PC-3 (cell line): ENCODE data around the gene UTS2R. TPM values are rescaled to one million over a fixed set of nuclear protein-coding genes. Genes with fewer than 3 reads are reported as not detected.

ENCODE experiments used
- ATAC-seq: fragments of 200-7000 bp; cut with Tn5 transposase; 2 replicates; pipeline ENCODE4 v1.9.1; 2020; ENCODE audit warnings: mild to moderate bottlenecking, moderate library complexity
- BruUV-seq: library from RNA; stranded (reverse); fragments of 400-500 nt; replicated peaks from 2 replicates; lab custom pipeline; 2021; lab: Mats Ljungman, UMichigan
- CTCF ChIA-PET: fragments of 300-600 bp; sonication (Branson Sonifier 250); formaldehyde crosslinking; loops from one replicate; lab custom pipeline; 2022; ENCODE audit warnings: antibody characterized with exemption; lab: Charles Lee
- POLR2A ChIA-PET: fragments of 300-600 bp; sonication (Branson Sonifier 250); formaldehyde crosslinking; loops from one replicate; lab custom pipeline; 2022; ENCODE audit warnings: antibody characterized with exemption; ENCODE audit not compliant: unreplicated experiment; lab: Charles Lee
- DNase-seq: peaks from one replicate; pipeline ENCODE4 v3.0.0-alpha.2; 2015
- H2AFZ ChIP-seq: fragments of 300-600 bp; sonication (generic); 2 replicates; pipeline ENCODE4 v1.6.0; 2016; ENCODE audit warnings: antibody characterized with exemption, low read length
- H3F3A ChIP-seq: fragments of 300-600 bp; sonication (generic); one replicate; pipeline ENCODE4 v1.6.0; 2017; ENCODE audit warnings: antibody characterized with exemption, low read length, control low read depth, mild to moderate bottlenecking; ENCODE audit not compliant: unreplicated experiment
- H3K27ac ChIP-seq: fragments of 300-600 bp; sonication (generic); 2 replicates; pipeline ENCODE4 v1.5.1; 2016; ENCODE audit warnings: mild to moderate bottlenecking, low read length
- H3K27me3 ChIP-seq: fragments of 300-600 bp; sonication (generic); 2 replicates; pipeline ENCODE4 v1.6.1; 2016; ENCODE audit warnings: low read length, mixed read lengths
- H3K36me3 ChIP-seq: fragments of 300-600 bp; sonication (generic); 2 replicates; pipeline ENCODE4 v1.6.1; 2016; ENCODE audit warnings: low read depth, mixed run types, low read length, mixed read lengths
- H3K4me1 ChIP-seq: fragments of 300-600 bp; sonication (generic); 2 replicates; pipeline ENCODE4 v1.5.1; 2016; ENCODE audit warnings: low read length; ENCODE audit not compliant: insufficient read depth
- H3K4me2 ChIP-seq: fragments of 300-600 bp; sonication (generic); 2 replicates; pipeline ENCODE4 v1.6.0; 2016; ENCODE audit warnings: low read length
- H3K4me3 ChIP-seq: fragments of 300-600 bp; sonication (generic); 2 replicates; pipeline ENCODE4 v1.5.1; 2016; ENCODE audit warnings: mild to moderate bottlenecking, low read length, mixed read lengths
- H3K79me2 ChIP-seq: fragments of 300-600 bp; sonication (generic); 2 replicates; pipeline ENCODE4 v1.6.1; 2017; ENCODE audit warnings: low read length, mixed read lengths
- H3K9ac ChIP-seq: fragments of 300-600 bp; sonication (generic); 2 replicates; pipeline ENCODE4 v1.6.0; 2016; ENCODE audit warnings: mild to moderate bottlenecking, low read length
- H3K9me2 ChIP-seq: fragments of 300-600 bp; sonication (generic); replicated peaks from 2 replicates; pipeline ENCODE4 v1.6.1; 2016; ENCODE audit warnings: mixed run types, low read length, mixed read lengths
- H3K9me3 ChIP-seq: fragments of 300-600 bp; sonication (generic); 2 replicates; pipeline ENCODE4 v1.6.1; 2016; ENCODE audit warnings: low read length, mixed read lengths
- H4K20me1 ChIP-seq: fragments of 300-600 bp; sonication (generic); 2 replicates; pipeline ENCODE4 v1.6.1; 2016; ENCODE audit warnings: low read length, mixed read lengths
- EZH2 ChIP-seq: fragments of 300-600 bp; sonication (generic); IDR thresholded peaks from one replicate; pipeline ENCODE4 v1.6.1; 2017; ENCODE audit warnings: antibody characterized with exemption, mild to moderate bottlenecking, low read length; ENCODE audit not compliant: unreplicated experiment
- EZH2phosphoT487 ChIP-seq: fragments of 300-600 bp; sonication (generic); IDR thresholded peaks from 2 replicates; pipeline ENCODE4 v1.6.1; 2018; ENCODE audit warnings: mild to moderate bottlenecking, antibody characterized with exemption, low read length, borderline replicate concordance
- intact Hi-C: fragments of 100-400 bp; cut with micrococcal nuclease; formaldehyde crosslinking; loops from 2 replicates; pipeline ENCODE4 v1.9.0; 2023
- total RNA-seq: library from RNA; depleted of rRNA; stranded (reverse); fragments of >200 nt; gene quantifications from 2 replicates; pipeline ENCODE4 v1.2.3, GENCODE V29; 2014
- TF ChIP-seq, protein P1 (sequence below): fragments of 300-600 bp; sonication (generic); conservative IDR thresholded peaks from 2 replicates; pipeline ENCODE4 v1.5.1; 2017; ENCODE audit warnings: antibody characterized with exemption, low read depth, mild to moderate bottlenecking, low read length

Gene UTS2R
- total RNA-seq, 1 experiment from 2014 or later: not detected

DNA sequence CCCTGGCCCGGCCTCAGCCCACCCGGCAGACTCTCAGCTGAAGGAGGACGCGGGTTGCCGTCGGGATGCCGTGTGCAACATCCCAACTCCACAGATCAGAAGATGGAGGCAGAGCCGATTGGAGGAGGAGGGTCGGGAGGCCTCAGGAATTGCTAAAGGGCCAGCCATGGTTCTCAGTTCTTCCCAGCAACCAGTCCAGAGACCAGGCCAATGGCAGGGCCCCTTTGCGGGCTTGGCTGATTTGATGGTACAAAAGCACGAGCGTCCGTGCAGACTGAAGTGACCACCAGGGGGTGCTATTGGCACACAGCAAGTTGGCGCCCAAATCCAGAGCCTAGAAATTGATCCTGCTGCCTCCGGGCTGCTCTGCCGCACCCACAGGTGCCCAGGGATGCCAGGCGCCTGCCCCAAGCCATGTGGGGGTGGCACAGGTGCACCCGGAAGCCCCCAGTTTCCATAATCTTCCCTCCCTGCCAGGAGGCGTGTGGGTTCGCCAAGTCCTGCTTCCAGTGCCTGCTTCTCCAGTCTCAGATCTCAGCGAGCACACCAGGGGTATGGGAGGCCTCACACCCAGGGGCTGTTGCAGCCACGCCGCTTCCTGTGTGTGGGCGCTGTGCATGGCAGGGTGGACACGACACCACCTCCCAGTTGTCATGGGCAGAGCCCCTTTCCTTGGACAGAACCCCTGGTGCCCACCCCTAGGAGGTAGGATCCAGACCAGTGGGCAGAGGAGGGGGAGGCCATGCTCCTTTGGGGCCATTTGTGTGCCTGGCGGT, 19.7 kb upstream of the UTS2R start:
- TF ChIP-seq EZH2phosphoT487: no peak
- TF ChIP-seq, protein P1, sequence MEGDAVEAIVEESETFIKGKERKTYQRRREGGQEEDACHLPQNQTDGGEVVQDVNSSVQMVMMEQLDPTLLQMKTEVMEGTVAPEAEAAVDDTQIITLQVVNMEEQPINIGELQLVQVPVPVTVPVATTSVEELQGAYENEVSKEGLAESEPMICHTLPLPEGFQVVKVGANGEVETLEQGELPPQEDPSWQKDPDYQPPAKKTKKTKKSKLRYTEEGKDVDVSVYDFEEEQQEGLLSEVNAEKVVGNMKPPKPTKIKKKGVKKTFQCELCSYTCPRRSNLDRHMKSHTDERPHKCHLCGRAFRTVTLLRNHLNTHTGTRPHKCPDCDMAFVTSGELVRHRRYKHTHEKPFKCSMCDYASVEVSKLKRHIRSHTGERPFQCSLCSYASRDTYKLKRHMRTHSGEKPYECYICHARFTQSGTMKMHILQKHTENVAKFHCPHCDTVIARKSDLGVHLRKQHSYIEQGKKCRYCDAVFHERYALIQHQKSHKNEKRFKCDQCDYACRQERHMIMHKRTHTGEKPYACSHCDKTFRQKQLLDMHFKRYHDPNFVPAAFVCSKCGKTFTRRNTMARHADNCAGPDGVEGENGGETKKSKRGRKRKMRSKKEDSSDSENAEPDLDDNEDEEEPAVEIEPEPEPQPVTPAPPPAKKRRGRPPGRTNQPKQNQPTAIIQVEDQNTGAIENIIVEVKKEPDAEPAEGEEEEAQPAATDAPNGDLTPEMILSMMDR: peak; percentile 95
- no TSS peak for BruUV-seq
- ChIA-PET POLR2A (no interaction called here), CTCF (no interaction called here)
- Histone ChIP-seq H3F3A (no peaks in the 10 kb centered on the region), H4K20me1 (no peaks in the 10 kb centered on the region), H3K4me2 (peak overlapping the region; percentile 36; the same call in 1 of the 2 replicates), H3K27me3 (no peaks in the 10 kb centered on the region), H3K4me3 (no peak overlapping the region), H3K79me2 (no peaks in the 10 kb centered on the region), H3K27ac (no peak overlapping the region), H3K4me1 (peaks cover 11% of the 10 kb centered on the region), H3K36me3 (no peaks in the 10 kb centered on the region), H2AFZ (peak overlapping the region; percentile 52; the same call in 1 of the 2 replicates), H3K9me3 (no peaks in the 10 kb centered on the region), H3K9ac (no peak overlapping the region), H3K9me2 (no peaks in the 10 kb centered on the region)
- intact Hi-C loops: loop anchor here (5.0 to 10.0 kb wide), 4 partner anchors 60 to 200 kb away; partner anchors contain the start of genes CYBC1 and NARF
- ATAC-seq: peak; percentile 85
- peak; percentile 91 for DNase-seq

DNA sequence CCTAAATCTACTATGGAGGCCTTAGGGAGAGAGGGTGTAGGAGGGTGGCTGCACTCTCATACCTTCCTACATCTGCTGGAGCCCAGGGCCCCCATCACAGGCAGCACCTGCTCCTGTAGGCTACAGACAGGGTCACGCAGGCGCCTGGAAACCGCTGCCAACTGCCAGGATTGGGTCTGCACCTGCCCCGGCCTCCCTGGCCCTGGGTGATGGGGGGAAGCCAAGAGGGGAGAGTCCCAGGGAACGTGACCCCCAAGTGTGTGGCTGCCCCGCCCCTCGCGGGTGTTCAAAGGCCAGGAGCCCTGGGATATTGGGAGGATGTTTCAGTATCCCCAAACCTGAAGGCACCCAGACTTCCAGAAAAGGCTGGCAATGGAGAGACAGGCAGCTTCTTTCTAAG, 18.1 kb upstream of the UTS2R start:
- DNase-seq (no peak), ATAC-seq (no peak)
- Histone ChIP-seq H4K20me1 (no peaks in the 10 kb centered on the region), H3K4me1 (peaks cover 11% of the 10 kb centered on the region), H3K9me2 (no peaks in the 10 kb centered on the region), H3K9ac (no peak overlapping the region), H3F3A (no peaks in the 10 kb centered on the region), H2AFZ (no peak overlapping the region), H3K4me2 (no peak overlapping the region), H3K27me3 (no peaks in the 10 kb centered on the region), H3K4me3 (no peak overlapping the region), H3K36me3 (no peaks in the 10 kb centered on the region), H3K27ac (no peak overlapping the region), H3K9me3 (no peaks in the 10 kb centered on the region), H3K79me2 (no peaks in the 10 kb centered on the region)
- intact Hi-C loops: loop anchor here (5.0 to 10.0 kb wide), 4 partner anchors 59 to 199 kb away; partner anchors contain the start of genes CYBC1 and NARF
- POLR2A ChIA-PET: no interaction called here
- TF ChIP-seq EZH2phosphoT487 (no peak), EZH2 (no peak)
- TF ChIP-seq, protein P1: no peak
- BruUV-seq: no TSS peak
- CTCF ChIA-PET: no interaction called here

DNA sequence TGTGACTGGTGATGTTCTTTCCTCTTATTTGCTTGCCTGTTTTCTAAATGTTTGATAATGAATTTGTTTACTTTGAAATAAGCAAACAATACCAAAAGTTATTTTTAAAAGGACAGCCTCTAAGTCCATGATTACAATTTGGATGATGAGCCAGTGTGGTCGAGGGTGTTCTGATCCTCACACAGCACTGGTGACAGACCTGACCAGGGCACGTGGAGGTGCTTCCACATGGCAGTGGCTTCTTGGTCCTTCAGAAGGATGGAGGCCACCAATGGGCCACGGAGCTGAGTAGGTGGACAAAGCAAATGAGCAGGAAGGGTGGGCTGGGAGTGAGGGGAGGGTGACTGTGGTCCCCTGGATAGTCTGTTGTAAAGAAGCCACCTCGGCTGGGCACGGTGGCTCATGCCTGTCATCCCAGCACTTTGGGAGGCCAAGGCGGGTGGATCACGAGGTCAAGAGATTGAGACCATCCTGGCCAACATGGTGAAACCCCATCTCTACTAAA, 16.7 kb upstream of the UTS2R start:
- intact Hi-C loops: loop anchor here (5.0 to 10.0 kb wide), 4 partner anchors 57 to 197 kb away; partner anchors contain the start of genes CYBC1 and NARF
- Histone ChIP-seq H3K4me2 (no peak overlapping the region), H3K36me3 (no peaks in the 10 kb centered on the region), H3K27ac (no peak overlapping the region), H3K4me1 (peaks cover 11% of the 10 kb centered on the region), H4K20me1 (no peaks in the 10 kb centered on the region), H3K4me3 (no peak overlapping the region), H3K27me3 (no peaks in the 10 kb centered on the region), H2AFZ (no peak overlapping the region), H3F3A (no peaks in the 10 kb centered on the region), H3K79me2 (no peaks in the 10 kb centered on the region), H3K9me2 (no peaks in the 10 kb centered on the region), H3K9me3 (no peaks in the 10 kb centered on the region), H3K9ac (no peak overlapping the region)
- no peak for TF ChIP-seq EZH2
- TF ChIP-seq, protein P1: no peak
- no TSS peak for BruUV-seq
- ChIA-PET CTCF (no interaction called here), POLR2A (no interaction called here)
- ATAC-seq (no peak), DNase-seq (no peak)
